K562 (cell line): Measurements from ENCODE around the gene TMEM242. TPM values are rescaled to one million over a fixed set of nuclear protein-coding genes. Genes with fewer than 3 reads are reported as not detected.
A peak's percentile ranks its signal among the peaks of the same experiment; 100 is the strongest.

ENCODE experiments used
- ATAC-seq: fragments of 200-7000 bp; cut with Tn5 transposase; 3 replicates; pipeline ENCODE4 v1.9.1; 2020; ENCODE audit warnings: moderate library complexity
- BruUV-seq: library from RNA; stranded (reverse); fragments of 400-500 nt; replicated peaks from 2 replicates; lab custom pipeline; 2021; lab: Mats Ljungman, UMichigan
- CTCF ChIA-PET: fragments of 300-600 bp; formaldehyde crosslinking; extraction: SDS; loops from one replicate; lab custom pipeline; 2021; ENCODE audit warnings: low intra/inter-chr PET ratio; lab: Yijun Ruan, JAX
- POLR2A ChIA-PET: fragments of 300-600, 350-650 bp; sonication (Branson Sonifier 250); formaldehyde crosslinking; extraction: SDS; loops from one replicate; lab custom pipeline; 2021; ENCODE audit warnings: antibody characterized with exemption, inconsistent platforms; lab: Yijun Ruan, JAX
- DNase-seq, 4 experiments: peaks; one replicate each; pipeline versions ENCODE4 v3.0.0 to v3.0.0-alpha.2; 2011 to 2018; ENCODE audit warnings: low spot score in 3 of 4, mixed read lengths in 3 of 4; ENCODE audit errors: extremely low read depth in 1 of 4
- FAIRE-seq: peaks from 2 replicates; lab custom pipeline; 2011; peaks lifted over from hg19 to GRCh38; lab: Jason Lieb, UNC
- H2AFZ ChIP-seq: 2 replicates; pipeline ENCODE4 v1.6.0; 2011; ENCODE audit warnings: low read depth, low read length, control low read depth, inconsistent platforms
- H3K27ac ChIP-seq: fragments of 200-600 bp; 3 replicates; pipeline ENCODE4 v1.8.0; 2011; ENCODE audit warnings: low read depth, mild to moderate bottlenecking, control low read depth, inconsistent platforms, low read length, moderate library complexity, mixed read lengths; ENCODE audit errors: extremely low read depth
- H3K27me3 ChIP-seq, 2 experiments: fragments of 300-600 bp in 1 of 2; 2 replicates in 1 of 2; 3 replicates in 1 of 2; pipeline versions ENCODE4 v1.6.0 to v1.8.0; 2011; ENCODE audit warnings: inconsistent platforms in 2 of 2, low read length in 2 of 2, mild to moderate bottlenecking in 1 of 2, mixed read lengths in 1 of 2, moderate library complexity in 1 of 2; ENCODE audit not compliant: control insufficient read depth in 2 of 2, insufficient read depth in 2 of 2
- H3K36me3 ChIP-seq: fragments of 300-600 bp; 3 replicates; pipeline ENCODE4 v1.8.0; 2011; ENCODE audit warnings: mild to moderate bottlenecking, low read length, inconsistent platforms; ENCODE audit not compliant: control insufficient read depth, insufficient read depth
- H3K4me1 ChIP-seq, 2 experiments: fragments of 200-600 bp in 1 of 2; replicated peaks in 1 of 2; 2 replicates in 1 of 2; 3 replicates in 1 of 2; pipeline versions ENCODE4 v1.5.1 to v1.8.0; 2011; ENCODE audit warnings: inconsistent platforms in 2 of 2, low read length in 2 of 2, mild to moderate bottlenecking in 1 of 2, mixed read lengths in 1 of 2, moderate library complexity in 1 of 2; ENCODE audit not compliant: control insufficient read depth in 2 of 2, insufficient read depth in 2 of 2
- H3K4me2 ChIP-seq: 2 replicates; pipeline ENCODE4 v1.6.1; 2011; ENCODE audit warnings: low read length, control low read depth, inconsistent platforms, mixed read lengths; ENCODE audit not compliant: insufficient read depth
- H3K4me3 ChIP-seq: fragments of 200-600 bp; sonication (generic), shearing (Covaris generic); 2 replicates; pipeline ENCODE4 v1.5.1; 2016; ENCODE audit warnings: control low read depth, inconsistent platforms
- H3K79me2 ChIP-seq: fragments of 200-600 bp; 3 replicates; pipeline ENCODE4 v1.8.0; 2011; ENCODE audit warnings: low read length, inconsistent platforms; ENCODE audit not compliant: control insufficient read depth, insufficient read depth
- H3K9ac ChIP-seq, 2 experiments: 2 replicates each; pipeline versions ENCODE4 v1.6.0 to v1.6.1; 2011; ENCODE audit warnings: low read depth in 2 of 2, low read length in 2 of 2, control low read depth in 1 of 2, inconsistent platforms in 1 of 2, mild to moderate bottlenecking in 1 of 2, mixed read lengths in 1 of 2; ENCODE audit not compliant: insufficient read depth in 1 of 2
- H3K9me1 ChIP-seq: one replicate; pipeline ENCODE4 v1.6.0; 2011; ENCODE audit warnings: inconsistent platforms, mild to moderate bottlenecking, low read length, moderate library complexity; ENCODE audit not compliant: control insufficient read depth, insufficient read depth
- H3K9me3 ChIP-seq: replicated peaks from 2 replicates; pipeline ENCODE4 v1.5.1; 2011; ENCODE audit warnings: low read depth, low read length, inconsistent platforms; ENCODE audit not compliant: control insufficient read depth, insufficient read depth
- H4K20me1 ChIP-seq: replicated peaks from 2 replicates; pipeline ENCODE4 v1.6.1; 2011; ENCODE audit warnings: low read length, inconsistent platforms, mixed read lengths; ENCODE audit not compliant: control insufficient read depth, insufficient read depth
- FOSL1 ChIP-seq: fragments of 200-800 bp; sonication (Bioruptor generic); conservative IDR thresholded peaks from 2 replicates; pipeline ENCODE4 v1.6.1; 2016; ENCODE audit warnings: missing genetic modification characterization, missing compliant biosample characterization
- SMARCC2 ChIP-seq: fragments of 450-650 bp; IDR thresholded peaks from 2 replicates; pipeline ENCODE4 v1.6.1; 2017; ENCODE audit warnings: antibody characterized with exemption, moderate library complexity, mild to moderate bottlenecking, low read depth
- WGBS: fragments of 100-300 bp; shearing (Covaris generic); methylation state at CpG from one replicate; pipeline ENCODE4 v1.1.6; 2016; ENCODE audit warnings: low coverage, mixed read lengths; ENCODE audit not compliant: insufficient coverage; ENCODE audit errors: missing lambda C conversion rate; 5-methylcytosine and 5-hydroxymethylcytosine counted together
- in situ Hi-C: fragments of 300-500 bp; cut with MboI; formaldehyde crosslinking; loops from 4 replicates; pipeline ENCODE4 v1.15.0; 2018; ENCODE audit warnings: inconsistent platforms, mixed read lengths
- intact Hi-C: fragments of 100-400 bp; cut with micrococcal nuclease; formaldehyde crosslinking; loops from 2 replicates; pipeline ENCODE4 v1.14.2; 2022
- polyA plus RNA-seq, 8 experiments: library from polyadenylated mRNA; depleted of rRNA in 4 of 8; stranded (reverse) in 5 of 8; unstranded in 3 of 8; fragments of >200 nt; fragmentation: Nextera tagmentation in 2 of 8; fragmentation: Illumina TruSeq in 1 of 8; extraction: Ambion mirVana in 2 of 8; extraction: Trizol in 1 of 8; gene quantifications; 2 replicates each; pipeline versions ENCODE4 v1.2.1 to v1.2.3, GENCODE V29; 2011 to 2014; ENCODE audit warnings: inconsistent platforms in 1 of 8, missing spikeins in 1 of 8
- total RNA-seq, 7 experiments: library from RNA; depleted of rRNA in 6 of 7; stranded (reverse); fragments of >200 nt in 6 of 7; fragmentation: Illumina TruSeq in 2 of 7; extraction: Trizol in 2 of 7; gene quantifications; 2 replicates each; pipeline versions ENCODE4 v1.2.1 to v1.2.3, GENCODE V29; 2011 to 2021; ENCODE audit warnings: low replicate concordance in 1 of 7
- TF ChIP-seq, protein P1 (sequence below): fragments of 450-650 bp; conservative IDR thresholded peaks from 2 replicates; pipeline ENCODE4 v1.6.1; 2016; ENCODE audit warnings: missing genetic modification characterization, low read depth, mild to moderate bottlenecking, control low read depth, missing compliant biosample characterization

The TMEM242 gene
- total and polyA plus RNA-seq, 9 of the 15 experiments (the other 6 are each of a cell fraction or from before 2014, with no cell fraction given): 9.5 to 35.3 (median 16.5) TPM

DNA sequence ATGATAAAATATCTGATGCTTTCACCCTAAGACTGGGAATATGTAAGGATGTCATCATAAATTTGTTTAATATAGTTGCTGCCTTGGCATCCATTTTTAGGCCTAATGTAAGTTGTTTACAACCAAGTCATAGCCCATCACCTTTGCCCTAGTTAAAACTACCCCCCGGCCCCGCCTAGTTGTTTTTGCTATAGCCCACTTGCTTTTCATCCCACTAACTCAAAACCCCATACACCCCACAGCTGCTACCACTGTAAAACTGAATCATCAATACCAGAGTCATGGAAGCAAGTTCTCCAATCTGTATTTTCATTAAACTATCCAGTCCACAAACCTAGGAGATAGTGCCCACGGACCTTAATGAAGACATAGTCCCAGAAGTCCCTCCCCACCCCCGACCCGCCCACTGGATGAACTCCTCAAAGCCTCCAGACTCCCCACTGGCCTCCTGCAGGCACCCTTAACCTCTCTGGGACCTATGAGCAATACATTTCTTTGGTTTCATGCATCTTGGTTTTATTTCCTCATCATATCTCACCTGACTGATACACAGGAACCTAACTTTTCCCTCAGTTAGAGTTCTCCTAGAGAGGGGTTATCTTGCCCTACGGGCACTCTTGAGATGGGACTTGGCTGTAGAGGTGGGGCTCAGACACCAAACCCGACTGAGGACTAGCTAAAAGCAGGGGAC lies 45.2 kb upstream of the TMEM242 start:
- TF ChIP-seq FOSL1 (tag) (no peak), SMARCC2 (no peak)
- TF ChIP-seq, protein P1, sequence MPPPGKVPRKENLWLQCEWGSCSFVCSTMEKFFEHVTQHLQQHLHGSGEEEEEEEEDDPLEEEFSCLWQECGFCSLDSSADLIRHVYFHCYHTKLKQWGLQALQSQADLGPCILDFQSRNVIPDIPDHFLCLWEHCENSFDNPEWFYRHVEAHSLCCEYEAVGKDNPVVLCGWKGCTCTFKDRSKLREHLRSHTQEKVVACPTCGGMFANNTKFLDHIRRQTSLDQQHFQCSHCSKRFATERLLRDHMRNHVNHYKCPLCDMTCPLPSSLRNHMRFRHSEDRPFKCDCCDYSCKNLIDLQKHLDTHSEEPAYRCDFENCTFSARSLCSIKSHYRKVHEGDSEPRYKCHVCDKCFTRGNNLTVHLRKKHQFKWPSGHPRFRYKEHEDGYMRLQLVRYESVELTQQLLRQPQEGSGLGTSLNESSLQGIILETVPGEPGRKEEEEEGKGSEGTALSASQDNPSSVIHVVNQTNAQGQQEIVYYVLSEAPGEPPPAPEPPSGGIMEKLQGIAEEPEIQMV: 0 out of 2 replicates have a peak, but pooled peaks have one; percentile 31
- Histone ChIP-seq H3K4me3 (no peak overlapping the region), H3K27ac (no peak overlapping the region), H3K4me1 (peaks cover 0 to 3% of the 10 kb centered on the region in 2 experiments; a peak in 1 of 5 replicates), H4K20me1 (no peaks in the 10 kb centered on the region), H3K9me3 (no peaks in the 10 kb centered on the region), H3K9me1 (no peaks in the 10 kb centered on the region), H3K36me3 (no peaks in the 10 kb centered on the region), H3K4me2 (no peak overlapping the region), H3K9ac (no peak overlapping the region), H2AFZ (no peak overlapping the region), H3K27me3 (no peaks in the 10 kb centered on the region), H3K79me2 (no peaks in the 10 kb centered on the region)
- WGBS: 24% methylated on average over 7 of the region's 7 CpGs
- ChIA-PET POLR2A (interaction anchor here (0.6 to 1.2 kb wide), 3 partner anchors 11 to 663 kb away, joined by 3 to 11 read pairs (median 4); no protein-coding TSS in a partner anchor), CTCF (no interaction called here)
- FAIRE-seq (no peak), DNase-seq (no peak), ATAC-seq (no peak; the same call in 2 of the 3 replicates)
- intact Hi-C loops (no loop called here), in situ Hi-C loops (no loop called here)
- BruUV-seq: no TSS peak
